NCI-H2196 (cell line): ENCODE results near the gene VWA1.
"Not testable (repeated sequence)": the region's sequence is repeated elsewhere in the genome, so short reads cannot be mapped to it uniquely, and the experiment has no call there.

Experiments used
- DNase-seq: peaks from one replicate; lab custom pipeline; 2025; ENCODE audit not compliant: unreplicated experiment; lab: John Stamatoyannopoulos, UW

The VWA1 gene

GRCh38 chr1:1434824-1435105 is 725 bp upstream of the VWA1 start:
- no peak for DNase-seq

- no peak for DNase-seq
These were observed 580 bp downstream of the VWA1 start for GRCh38 chr1:1435911-1436629.

- no peak for DNase-seq
These were observed 1.1 kb downstream of the VWA1 start for GRCh38 chr1:1436630-1437032.

GRCh38 chr1:1437033-1437903 is 1.8 kb downstream of the VWA1 start:
- DNase-seq, result no peak

- DNase-seq, result no peak
These were observed 2.5 kb downstream of the VWA1 start for GRCh38 chr1:1437904-1438376.

- DNase-seq, result no peak
These were observed 3.3 kb downstream of the VWA1 start for GRCh38 chr1:1438531-1439381.

GRCh38 chr1:1439546-1440261 is 4.2 kb downstream of the VWA1 start:
- no peak for DNase-seq

GRCh38 chr1:1440262-1441001 is 4.9 kb downstream of the VWA1 start:
- no peak for DNase-seq

GRCh38 chr1:1441002-1441888 is 5.8 kb downstream of the VWA1 start:
- DNase-seq, result peak; percentile 27

- DNase-seq, result no peak
These were observed 6.7 kb downstream of the VWA1 start for GRCh38 chr1:1442069-1442770.

- DNase-seq, result not testable (repeated sequence)
These were observed 11.1 kb downstream of the VWA1 start for GRCh38 chr1:1446631-1447030.

- DNase-seq, result no peak
These were observed 13.7 kb downstream of the VWA1 start, which contains the start of gene ATAD3C for GRCh38 chr1:1449099-1449739. Gene ATAD3C, plus strand, starts transcription at chr1:1449689. Its CDS starts 995 bp downstream, at chr1:1450684.

GRCh38 chr1:1450616-1451015 is 15.1 kb downstream of the VWA1 start:
- not testable (repeated sequence) for DNase-seq

- no peak for DNase-seq
These were observed 16.3 kb downstream of the VWA1 start for GRCh38 chr1:1451696-1452364.

- DNase-seq, result peak; percentile 15
These were observed 16.9 kb downstream of the VWA1 start for GRCh38 chr1:1452365-1452739.

GRCh38 chr1:1452882-1453281 is 17.4 kb downstream of the VWA1 start:
- DNase-seq, result no peak

GRCh38 chr1:1454286-1455056 is 19.0 kb downstream of the VWA1 start:
- DNase-seq, result not testable (repeated sequence)
